Stomach smooth muscle (tissue), 2 donors: ENCODE results near the gene POGLUT2.
A peak's percentile ranks its signal among the peaks of the same experiment; 100 is the strongest.

ENCODE experiments used
- H3K27ac ChIP-seq: one replicate; pipeline ENCODE4 v1.7.0; 2013; ENCODE audit warnings: mild to moderate bottlenecking, low read length, inconsistent platforms
- H3K27me3 ChIP-seq, 2 donors: one replicate each; pipeline ENCODE4 v1.7.0; 2013; ENCODE audit warnings: low read length in 2 of 2; ENCODE audit not compliant: insufficient read depth in 2 of 2, control insufficient read depth in 1 of 2
- H3K36me3 ChIP-seq, 2 donors: one replicate each; pipeline ENCODE4 v1.7.0; 2013; ENCODE audit warnings: low read length in 2 of 2; ENCODE audit not compliant: control insufficient read depth in 2 of 2, insufficient read depth in 2 of 2
- H3K4me1 ChIP-seq: one replicate; pipeline ENCODE4 v1.7.0; 2013; ENCODE audit warnings: low read length; ENCODE audit not compliant: control insufficient read depth, insufficient read depth
- H3K4me3 ChIP-seq, 2 donors: one replicate each; pipeline ENCODE4 v1.7.0; 2013; ENCODE audit warnings: low read length in 2 of 2
- H3K9ac ChIP-seq, 2 donors: one replicate each; pipeline ENCODE4 v1.7.0; 2013; ENCODE audit warnings: low read length in 2 of 2, mild to moderate bottlenecking in 1 of 2
- H3K9me3 ChIP-seq, 2 donors: one replicate each; pipeline ENCODE4 v1.7.0; 2013; ENCODE audit warnings: low read length in 2 of 2; ENCODE audit not compliant: control insufficient read depth in 2 of 2
- donor health status: healthy.
- donor health status: Pancreatic carcinoma.

POGLUT2 gene

DNA sequence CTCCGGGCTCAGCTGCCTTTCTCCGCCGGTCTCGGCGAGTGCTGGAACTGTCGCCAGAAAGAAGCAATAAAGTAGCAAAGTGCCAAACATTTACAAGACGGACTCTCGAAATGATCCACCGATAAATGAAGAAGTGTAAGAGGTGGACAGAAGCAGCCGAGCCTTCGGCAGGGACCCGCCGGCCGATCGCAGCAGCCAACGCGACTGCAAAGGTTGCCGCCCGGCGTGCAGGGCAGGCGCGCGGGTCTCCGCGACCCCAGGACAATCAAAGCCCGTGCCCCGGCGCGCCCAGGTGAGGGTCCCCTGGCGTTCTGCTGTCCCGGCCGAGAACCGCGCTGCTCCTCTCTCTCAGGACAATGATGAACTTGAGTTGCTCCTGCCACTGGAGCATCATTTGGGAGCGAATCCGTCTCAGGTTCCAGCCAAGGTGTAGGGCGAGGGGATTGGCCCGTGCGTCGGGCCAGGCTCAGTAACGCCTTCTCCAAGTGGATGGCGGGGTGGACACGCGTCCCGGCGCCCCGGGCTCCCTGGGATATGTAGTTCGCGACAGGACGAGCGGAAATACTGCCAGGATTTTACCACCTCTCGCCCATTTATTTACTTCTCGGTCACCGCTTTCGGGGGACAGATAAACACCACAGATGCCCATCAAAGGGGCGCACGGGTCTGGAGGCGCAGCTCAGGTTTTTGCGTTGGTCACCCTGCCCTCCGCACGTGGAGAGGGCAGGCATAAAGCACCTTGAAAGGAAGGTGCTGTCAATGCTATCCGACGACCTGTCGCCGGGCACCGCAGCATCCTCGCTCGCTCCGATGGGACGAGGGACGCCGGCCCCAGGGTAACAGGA lies at the start of gene POGLUT2, which contains the start of gene BIVM:
TSS of gene POGLUT2 (minus strand) at position 396 of the 845 bp plus-strand sequence. CDS start at position 90, 306 bp downstream.
TSS of gene BIVM (plus strand) at position 539 of the 845 bp plus-strand sequence. CDS start 8,149 bp downstream, outside the sequence.
- Histone ChIP-seq H3K4me1 (peaks cover 21% of the 10 kb centered on the region), H3K4me3 (peak within 1 kb of the TSS; percentile 72 to 93), H3K9ac (peak within 1 kb of the TSS; percentile 82), H3K27ac (peak within 1 kb of the TSS; percentile 71), H3K9me3 (no peaks in the 10 kb centered on the region), H3K27me3 (no peaks in the 10 kb centered on the region), H3K36me3 (no peaks in the 10 kb centered on the region)

DNA sequence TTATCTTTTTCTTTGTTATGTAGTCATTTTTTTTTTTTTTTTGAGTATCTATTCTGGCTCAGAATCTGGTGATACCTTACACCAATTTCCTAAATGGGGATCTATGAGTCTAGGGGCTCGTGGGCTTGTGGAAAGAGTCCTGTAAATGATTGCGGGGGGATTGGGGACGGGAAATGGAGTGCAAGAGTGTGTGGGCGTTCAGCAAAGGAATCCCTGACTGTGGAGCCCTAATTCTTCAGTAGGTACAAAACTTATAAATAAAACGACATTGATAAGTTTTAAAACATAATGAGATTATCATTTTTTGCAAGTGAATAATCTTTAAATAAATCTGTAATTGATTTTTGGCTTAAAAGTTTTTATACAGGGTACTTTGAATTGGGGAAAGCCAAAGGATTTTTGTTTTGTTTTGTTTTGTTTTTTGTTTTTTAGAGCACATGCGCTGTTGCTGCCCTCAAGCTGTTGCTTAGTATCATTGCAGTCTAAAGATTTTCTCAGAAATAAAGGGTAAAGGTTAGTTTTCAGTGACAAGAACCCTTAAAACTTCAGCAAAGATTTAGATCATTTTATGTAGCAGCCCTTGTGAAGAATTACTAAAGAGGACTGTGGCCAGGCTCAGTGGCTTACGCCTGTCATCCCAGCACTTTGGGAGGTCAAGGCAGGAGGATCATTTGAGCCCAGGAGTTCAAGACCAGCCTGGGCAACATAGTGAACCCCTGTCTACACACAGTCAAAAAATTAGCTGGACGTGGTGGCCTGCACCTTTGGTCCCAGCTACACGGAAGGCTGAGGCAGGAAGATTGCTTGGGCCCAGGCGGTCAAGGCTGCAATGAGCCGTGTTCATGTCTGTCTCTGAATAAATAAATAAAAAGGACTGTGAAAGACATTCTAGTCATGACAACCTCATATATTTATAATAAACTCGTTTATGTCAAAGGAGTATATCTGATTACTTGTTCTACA lies 48.8 kb upstream of the POGLUT2 start:
- Histone ChIP-seq H3K9ac (peak overlapping the region; percentile 89 to 97), H3K36me3 (peaks cover 0 to 1% of the 10 kb centered on the region in 2 donors), H3K27ac (no peak overlapping the region), H3K4me3 (peak overlapping the region; percentile 90 to 99), H3K9me3 (no peaks in the 10 kb centered on the region), H3K27me3 (no peaks in the 10 kb centered on the region), H3K4me1 (peaks cover 10% of the 10 kb centered on the region)

DNA sequence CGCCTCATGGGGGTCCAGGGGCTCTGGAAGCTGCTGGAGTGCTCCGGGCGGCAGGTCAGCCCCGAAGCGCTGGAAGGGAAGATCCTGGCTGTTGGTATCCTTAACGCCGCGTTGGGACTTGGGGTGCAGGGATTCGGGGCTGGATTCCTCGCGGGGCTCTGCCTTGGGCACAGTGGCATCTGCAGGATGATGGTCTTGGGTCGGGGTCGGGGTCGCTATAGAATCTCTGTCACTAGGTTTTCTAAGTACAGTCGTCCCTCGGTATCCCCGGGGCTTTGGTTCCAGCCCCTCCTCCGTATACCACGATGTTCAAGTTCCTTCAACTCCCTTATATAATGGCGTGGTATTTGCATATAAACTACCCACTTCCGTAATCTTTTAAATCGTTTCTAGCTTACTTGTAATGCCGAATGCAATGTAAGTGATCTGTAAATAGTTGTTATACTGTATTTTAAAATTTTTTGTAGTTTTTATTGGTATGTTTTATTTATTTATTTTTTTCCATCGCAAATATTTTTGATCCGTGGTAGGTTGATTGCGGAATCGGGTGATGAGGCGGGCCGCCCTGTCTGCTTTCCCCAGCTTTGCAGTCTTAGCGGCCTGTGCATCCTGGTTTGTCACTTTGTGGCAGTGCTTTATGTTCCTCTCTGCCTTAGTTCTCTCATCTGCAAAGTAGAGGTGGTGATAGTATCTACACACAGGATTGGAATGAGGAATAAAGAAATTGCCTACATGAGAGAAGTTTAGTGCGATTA lies 47.7 kb upstream of the POGLUT2 start:
- Histone ChIP-seq H3K36me3 (no peaks in the 10 kb centered on the region), H3K9me3 (no peaks in the 10 kb centered on the region), H3K4me3 (peak overlapping the region; percentile 90 to 99), H3K9ac (peak overlapping the region; percentile 89 to 97), H3K27ac (peak overlapping the region; percentile 96), H3K27me3 (no peaks in the 10 kb centered on the region), H3K4me1 (peaks cover 10% of the 10 kb centered on the region)

DNA sequence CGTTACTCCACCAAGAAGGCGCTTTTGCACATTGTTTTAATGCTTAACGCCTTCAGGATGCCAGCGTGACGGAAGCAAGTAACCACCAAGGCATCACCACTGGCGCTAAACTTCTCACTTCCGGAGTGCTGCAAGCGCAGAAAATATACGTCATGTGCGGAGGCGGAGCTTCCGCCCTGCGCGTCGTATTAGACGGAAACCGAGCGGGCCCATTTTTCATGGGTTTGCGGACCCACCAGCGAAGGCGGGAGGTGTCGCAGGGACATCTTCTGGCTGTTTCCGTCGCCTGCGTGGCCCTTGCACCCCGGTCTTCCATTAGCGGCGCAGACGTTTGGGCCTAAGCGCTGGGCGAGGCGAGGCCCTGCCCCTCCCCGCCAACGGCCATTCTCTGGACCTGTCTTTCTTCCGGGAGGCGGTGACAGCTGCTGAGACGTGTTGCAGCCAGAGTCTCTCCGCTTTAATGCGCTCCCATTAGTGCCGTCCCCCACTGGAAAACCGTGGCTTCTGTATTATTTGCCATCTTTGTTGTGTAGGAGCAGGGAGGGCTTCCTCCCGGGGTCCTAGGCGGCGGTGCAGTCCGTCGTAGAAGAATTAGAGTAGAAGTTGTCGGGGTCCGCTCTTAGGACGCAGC lies 47.0 kb upstream of the POGLUT2 start, which contains the start of gene ERCC5:
TSS of gene ERCC5 (plus strand) at position 403 of the 631 bp plus-strand sequence. CDS start 235 bp downstream, outside the sequence.
- Histone ChIP-seq H3K27me3 (no peaks in the 10 kb centered on the region), H3K4me1 (peaks cover 10% of the 10 kb centered on the region), H3K4me3 (peak within 1 kb of the TSS; percentile 90 to 99), H3K9ac (peak within 1 kb of the TSS; percentile 89 to 97), H3K9me3 (no peaks in the 10 kb centered on the region), H3K36me3 (no peaks in the 10 kb centered on the region), H3K27ac (peak within 1 kb of the TSS; percentile 96)

DNA sequence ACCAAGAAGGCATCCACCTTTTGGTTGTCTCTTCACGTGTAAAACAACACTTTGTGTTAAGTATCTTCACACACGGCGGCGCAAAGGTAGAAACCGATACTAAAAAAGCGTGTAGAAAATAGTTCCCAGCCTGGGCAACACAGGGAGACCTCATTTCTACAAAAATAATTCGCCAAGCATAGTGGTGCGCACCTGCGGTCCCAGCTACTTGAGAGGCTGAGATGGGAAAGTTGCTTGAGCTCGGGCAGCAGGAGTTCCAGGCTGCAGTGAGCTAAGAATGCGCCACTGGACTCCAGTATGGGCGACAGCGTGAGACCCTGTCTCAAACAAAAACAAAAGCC lies 46.5 kb upstream of the POGLUT2 start:
- peak overlapping the region; percentile 89 to 97 for H3K9ac ChIP-seq

DNA sequence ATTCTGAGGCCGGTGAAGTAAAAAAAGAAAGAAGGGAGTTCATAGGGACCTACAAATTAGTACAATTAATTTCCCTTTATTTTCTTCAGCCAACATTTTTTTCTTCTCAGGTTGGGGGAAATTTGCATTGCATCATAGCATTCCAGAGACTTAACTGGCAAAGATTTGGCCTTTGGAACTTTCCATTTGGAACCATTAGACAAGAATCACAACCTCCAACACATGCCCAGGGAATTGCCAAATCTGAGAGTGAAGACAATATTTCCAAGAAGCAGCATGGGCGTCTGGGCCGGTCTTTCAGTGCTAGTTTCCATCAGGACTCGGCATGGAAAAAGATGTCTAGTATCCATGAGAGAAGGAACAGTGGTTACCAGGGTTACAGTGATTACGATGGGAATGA lies 40.7 kb upstream of the POGLUT2 start:
- H3K4me3 ChIP-seq = no peak overlapping the region
- no peak overlapping the region for H3K27ac ChIP-seq
- H3K27me3 ChIP-seq = no peaks in the 10 kb centered on the region
- peaks cover 23% of the 10 kb centered on the region in 2 donors for H3K36me3 ChIP-seq
- H3K9ac ChIP-seq = no peak overlapping the region
- no peaks in the 10 kb centered on the region for H3K4me1 ChIP-seq
- H3K9me3 ChIP-seq = no peaks in the 10 kb centered on the region

More for the DNA sequence above, 46.5 kb upstream of the POGLUT2 start:
- H3K27ac ChIP-seq = peak overlapping the region; percentile 96
- H3K9me3 ChIP-seq = no peaks in the 10 kb centered on the region
- no peaks in the 10 kb centered on the region for H3K27me3 ChIP-seq
- peak overlapping the region; percentile 90 to 99 for H3K4me3 ChIP-seq
- peaks cover 10% of the 10 kb centered on the region for H3K4me1 ChIP-seq
- H3K36me3 ChIP-seq = no peaks in the 10 kb centered on the region

DNA sequence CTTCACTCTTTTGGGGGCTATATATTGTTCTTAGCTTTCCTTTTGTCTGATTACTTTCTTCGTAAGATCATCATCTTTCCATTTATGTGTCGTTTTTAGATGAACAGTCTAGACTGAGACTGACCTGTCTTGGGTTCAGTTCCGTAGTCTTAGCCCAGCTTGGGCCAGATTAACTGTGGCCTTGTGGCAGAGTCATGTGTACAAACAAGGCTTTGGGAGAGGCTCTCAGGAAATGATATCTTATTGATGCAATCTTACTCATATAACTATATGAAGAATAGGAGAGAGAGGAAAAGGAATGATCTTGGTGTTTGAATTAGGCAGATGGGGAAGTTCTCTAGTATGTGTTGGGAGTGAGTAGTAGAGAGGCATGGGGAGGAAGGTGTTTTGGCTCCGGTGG lies 40.2 kb upstream of the POGLUT2 start:
- H3K36me3 ChIP-seq = peaks cover 23% of the 10 kb centered on the region in 2 donors

DNA sequence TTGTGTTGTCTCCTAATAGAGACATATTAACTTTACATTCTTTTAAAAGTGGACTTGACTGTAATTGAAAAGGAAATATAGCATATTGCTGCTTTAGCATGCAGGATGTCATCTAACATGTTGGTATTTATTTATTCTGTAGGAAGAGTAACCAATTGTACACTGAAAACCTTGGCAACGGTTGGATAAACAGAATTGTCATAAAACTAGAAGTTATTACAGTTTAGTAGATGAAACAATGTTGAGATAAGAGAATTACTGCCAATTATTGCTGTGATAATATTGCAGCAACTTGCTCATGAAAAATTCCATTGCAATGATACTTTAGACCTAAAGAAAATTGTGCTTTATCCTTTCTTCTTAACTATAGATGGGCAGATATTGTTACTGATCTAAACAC lies 39.5 kb upstream of the POGLUT2 start:
- Histone ChIP-seq H3K27me3 (no peaks in the 10 kb centered on the region), H3K36me3 (peaks cover 23% of the 10 kb centered on the region in 2 donors), H3K9ac (no peak overlapping the region), H3K9me3 (no peaks in the 10 kb centered on the region), H3K27ac (no peak overlapping the region), H3K4me3 (no peak overlapping the region), H3K4me1 (no peaks in the 10 kb centered on the region)

More for the DNA sequence above, 40.2 kb upstream of the POGLUT2 start:
- H3K27ac ChIP-seq = no peak overlapping the region
- no peaks in the 10 kb centered on the region for H3K9me3 ChIP-seq
- no peak overlapping the region for H3K9ac ChIP-seq
- H3K4me1 ChIP-seq = no peaks in the 10 kb centered on the region
- no peaks in the 10 kb centered on the region for H3K27me3 ChIP-seq
- H3K4me3 ChIP-seq = no peak overlapping the region

DNA sequence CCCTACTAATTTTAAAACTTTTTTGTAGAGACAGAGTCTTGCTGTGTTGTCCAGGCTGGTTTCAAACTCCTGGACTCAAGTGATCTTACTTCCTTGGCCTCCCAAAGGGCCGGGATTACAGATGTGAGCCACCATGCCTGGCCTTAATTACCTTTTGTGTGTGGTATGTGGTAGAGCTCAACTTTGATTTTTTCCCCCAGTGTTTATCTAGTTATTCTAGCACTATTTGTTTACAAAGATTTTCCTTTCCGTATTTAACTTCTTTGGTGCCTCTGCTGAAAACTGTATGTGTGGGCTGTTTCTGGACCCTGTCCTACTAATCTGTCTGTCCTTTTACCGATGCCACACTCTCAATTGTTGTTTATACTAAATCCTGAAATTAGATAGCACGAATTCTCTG lies 37.7 kb upstream of the POGLUT2 start:
- H3K9me3 ChIP-seq = no peaks in the 10 kb centered on the region
- no peaks in the 10 kb centered on the region for H3K27me3 ChIP-seq
- H3K36me3 ChIP-seq = peaks cover 23 to 26% of the 10 kb centered on the region in 2 donors
- H3K27ac ChIP-seq = no peak overlapping the region
- no peaks in the 10 kb centered on the region for H3K4me1 ChIP-seq
- H3K4me3 ChIP-seq = no peak overlapping the region
- no peak overlapping the region for H3K9ac ChIP-seq
